ENCODE measurements around the gene NOCT. TPM values are rescaled to one million over a fixed set of nuclear protein-coding genes. Genes with fewer than 3 reads are reported as not detected.
A peak's percentile ranks its signal among the peaks of the same experiment; 100 is the strongest.

The NOCT gene
- total and polyA plus RNA-seq, 2 donors (not counting 3 experiments of a cell fraction or from before 2014, with no cell fraction given) = 7.6 to 20.1 TPM

DNA sequence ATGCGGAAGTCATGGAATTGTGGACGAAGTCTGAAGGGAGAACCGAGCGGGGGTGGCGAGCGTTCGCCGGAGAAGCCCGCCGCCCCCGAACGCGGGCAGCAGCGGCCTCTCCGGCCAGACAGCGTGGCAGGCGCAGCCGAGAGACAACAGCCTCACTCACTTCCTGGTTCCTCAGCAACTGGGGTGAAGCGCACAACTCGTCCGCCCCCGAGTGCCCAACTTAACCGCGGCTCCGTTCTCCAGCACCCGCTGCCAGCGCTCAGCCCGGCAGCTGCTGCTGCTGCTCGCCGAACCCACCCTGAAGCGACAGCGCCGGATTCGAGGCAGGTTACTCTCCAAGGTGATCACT, 68.0 kb downstream of the NOCT start:
- Histone ChIP-seq H3K27me3 (ENCODE audit: control insufficient read depth in 2 of 2, insufficient read depth in 2 of 2, low read length in 2 of 2) (no peaks in the 10 kb centered on the region), H3K9me1 (replicated peaks; ENCODE audit: control insufficient read depth, extremely low read depth, insufficient read depth, low read length) (no peaks in the 10 kb centered on the region), H2AFZ (ENCODE audit: low read depth, low read length) (peak overlapping the region; percentile 84), H3K4me1 (ENCODE audit: control insufficient read depth, extremely low read depth, insufficient read depth, low read length) (peaks cover 19% of the 10 kb centered on the region), H3K79me2 (ENCODE audit: control insufficient read depth, insufficient read depth, low read length) (peaks cover 48% of the 10 kb centered on the region), H3K4me2 (ENCODE audit: insufficient read depth, low read length) (peak overlapping the region; percentile 62), H3K36me3 (ENCODE audit: control insufficient read depth in 2 of 2, extremely low read depth in 1 of 2, insufficient read depth in 2 of 2, low read length in 2 of 2) (no peaks in the 10 kb centered on the region), H3K27ac (ENCODE audit: insufficient read depth, low read depth, low read length) (peak overlapping the region; percentile 85), H3K4me3 (replicated peaks in 1 of 3; ENCODE audit: insufficient read depth in 1 of 3, low read depth in 1 of 3, low read length in 3 of 3) (peak overlapping the region; percentile 65 to 100 (median 87)), H4K20me1 (replicated peaks; ENCODE audit: control insufficient read depth, extremely low read depth, insufficient read depth, low read length) (peaks cover 2% of the 10 kb centered on the region), H3K9ac (replicated peaks; ENCODE audit: extremely low read depth, insufficient read depth, low read length) (peak overlapping the region; percentile 97), H3K9me3 (replicated peaks; ENCODE audit: control insufficient read depth, insufficient read depth, low read length) (no peaks in the 10 kb centered on the region)
- ChIA-PET CTCF (interaction anchor here (1.8 to 5.7 kb wide), 2 partner anchors 16 to 54 kb away, joined by 4 to 66 read pairs; no protein-coding TSS in a partner anchor), POLR2A (no interaction called here)
- no TSS peak for BruUV-seq (replicated peaks)
- dilution Hi-C loops (cut with MboI; ENCODE audit: extremely low pct_ligation_motif_present, low sequenced_read_pairs) = no loop called here
- FAIRE-seq = no peak
- intact Hi-C loops (cut with micrococcal nuclease) = loop anchor here (1.0 kb wide), 4 partner anchors 68 to 370 kb away; partner anchors contain the start of genes ELF2, NAA15 and NOCT
- TF ChIP-seq, protein P1, sequence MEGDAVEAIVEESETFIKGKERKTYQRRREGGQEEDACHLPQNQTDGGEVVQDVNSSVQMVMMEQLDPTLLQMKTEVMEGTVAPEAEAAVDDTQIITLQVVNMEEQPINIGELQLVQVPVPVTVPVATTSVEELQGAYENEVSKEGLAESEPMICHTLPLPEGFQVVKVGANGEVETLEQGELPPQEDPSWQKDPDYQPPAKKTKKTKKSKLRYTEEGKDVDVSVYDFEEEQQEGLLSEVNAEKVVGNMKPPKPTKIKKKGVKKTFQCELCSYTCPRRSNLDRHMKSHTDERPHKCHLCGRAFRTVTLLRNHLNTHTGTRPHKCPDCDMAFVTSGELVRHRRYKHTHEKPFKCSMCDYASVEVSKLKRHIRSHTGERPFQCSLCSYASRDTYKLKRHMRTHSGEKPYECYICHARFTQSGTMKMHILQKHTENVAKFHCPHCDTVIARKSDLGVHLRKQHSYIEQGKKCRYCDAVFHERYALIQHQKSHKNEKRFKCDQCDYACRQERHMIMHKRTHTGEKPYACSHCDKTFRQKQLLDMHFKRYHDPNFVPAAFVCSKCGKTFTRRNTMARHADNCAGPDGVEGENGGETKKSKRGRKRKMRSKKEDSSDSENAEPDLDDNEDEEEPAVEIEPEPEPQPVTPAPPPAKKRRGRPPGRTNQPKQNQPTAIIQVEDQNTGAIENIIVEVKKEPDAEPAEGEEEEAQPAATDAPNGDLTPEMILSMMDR (IDR thresholded peaks at IDR 0.05; ENCODE audit: extremely low read depth in 1 of 2, insufficient read depth in 1 of 2, low read depth in 1 of 2, low read length in 2 of 2) = peak in 1 of 2 donors; percentile 49
- no peak for TF ChIP-seq MYC (IDR thresholded peaks at IDR 0.05; ENCODE audit: low read depth, low read length)
- no peak for TF ChIP-seq GATA2 (IDR thresholded peaks at IDR 0.05; ENCODE audit: insufficient read depth, insufficient read length, low read depth, low read length)
- TF ChIP-seq FOS (IDR thresholded peaks at IDR 0.05; ENCODE audit: borderline replicate concordance, insufficient read depth, low read length) = no peak
- no peak for TF ChIP-seq POLR2A (IDR thresholded peaks at IDR 0.05; ENCODE audit: low read depth, low read length)
- no peak for TF ChIP-seq POLR2AphosphoS5 (IDR thresholded peaks at IDR 0.05; ENCODE audit: insufficient read depth, low read depth, low read length)
- no peak for TF ChIP-seq JUN (IDR thresholded peaks at IDR 0.05; ENCODE audit: borderline replicate concordance, insufficient read depth, insufficient read length, low read depth)
- TF ChIP-seq, protein P2, sequence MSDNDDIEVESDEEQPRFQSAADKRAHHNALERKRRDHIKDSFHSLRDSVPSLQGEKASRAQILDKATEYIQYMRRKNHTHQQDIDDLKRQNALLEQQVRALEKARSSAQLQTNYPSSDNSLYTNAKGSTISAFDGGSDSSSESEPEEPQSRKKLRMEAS (IDR thresholded peaks at IDR 0.05; ENCODE audit: insufficient read depth, insufficient read length) = peak; percentile 7
- no peak for TF ChIP-seq EZH2 (IDR thresholded peaks at IDR 0.05; ENCODE audit: borderline replicate concordance, low read depth, low read length, severe bottlenecking)
- DNase-seq (ENCODE audit: low read depth, low spot score) = peak; percentile 79

Measured in endothelial cell of umbilical vein (primary cell).